ENCODE data around the gene PEX11B. TPM values are rescaled to one million over a fixed set of nuclear protein-coding genes. Genes with fewer than 3 reads are reported as not detected.

PEX11B gene, protein sequence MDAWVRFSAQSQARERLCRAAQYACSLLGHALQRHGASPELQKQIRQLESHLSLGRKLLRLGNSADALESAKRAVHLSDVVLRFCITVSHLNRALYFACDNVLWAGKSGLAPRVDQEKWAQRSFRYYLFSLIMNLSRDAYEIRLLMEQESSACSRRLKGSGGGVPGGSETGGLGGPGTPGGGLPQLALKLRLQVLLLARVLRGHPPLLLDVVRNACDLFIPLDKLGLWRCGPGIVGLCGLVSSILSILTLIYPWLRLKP
- 27.3 and 40.1 TPM in 2 replicates for total RNA-seq

DNA sequence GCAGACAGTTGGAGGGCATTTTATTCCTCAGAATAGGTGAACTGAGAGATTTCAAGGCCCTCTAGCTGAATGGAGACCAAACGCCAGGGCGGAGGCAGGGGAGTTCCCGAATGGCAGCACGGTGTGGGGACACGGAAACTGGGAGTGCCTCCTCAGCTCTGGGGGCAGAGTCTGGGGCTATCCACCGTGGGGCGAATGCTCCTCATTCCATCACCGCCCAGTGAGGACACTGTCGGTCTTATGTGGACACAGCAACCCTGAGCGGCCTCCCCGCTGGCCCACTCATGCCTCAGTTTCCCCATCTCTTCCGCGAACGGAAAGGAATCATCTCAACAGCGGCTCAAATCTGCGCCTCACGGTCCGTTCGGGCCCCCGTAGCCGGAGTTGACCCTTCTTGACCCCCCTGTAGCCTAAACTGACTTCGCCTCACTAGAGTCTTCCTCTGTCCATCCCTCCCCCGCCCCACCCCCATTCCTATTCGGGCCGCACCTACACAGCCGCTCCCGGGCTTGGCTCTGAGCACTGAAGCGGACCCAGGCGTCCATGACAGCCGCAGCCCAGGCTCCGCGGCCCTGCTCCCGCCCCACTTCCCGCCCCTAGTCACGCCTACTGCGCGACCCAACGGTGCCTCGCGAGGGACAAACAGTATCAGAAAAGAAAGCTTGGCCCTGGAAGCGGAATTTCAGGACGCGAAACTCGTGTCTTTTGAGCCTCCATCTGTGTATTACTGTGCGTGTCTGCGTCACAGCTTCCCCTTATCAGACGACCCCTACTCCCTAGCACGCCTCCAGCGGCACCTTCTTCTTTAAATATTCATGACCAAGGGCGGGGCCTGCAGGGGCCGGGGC is at the start of gene PEX11B:
Gene PEX11B (minus strand): TSS at position 574 of the 848 bp plus-strand sequence. CDS start 29 bp downstream, at position 545.

DNA sequence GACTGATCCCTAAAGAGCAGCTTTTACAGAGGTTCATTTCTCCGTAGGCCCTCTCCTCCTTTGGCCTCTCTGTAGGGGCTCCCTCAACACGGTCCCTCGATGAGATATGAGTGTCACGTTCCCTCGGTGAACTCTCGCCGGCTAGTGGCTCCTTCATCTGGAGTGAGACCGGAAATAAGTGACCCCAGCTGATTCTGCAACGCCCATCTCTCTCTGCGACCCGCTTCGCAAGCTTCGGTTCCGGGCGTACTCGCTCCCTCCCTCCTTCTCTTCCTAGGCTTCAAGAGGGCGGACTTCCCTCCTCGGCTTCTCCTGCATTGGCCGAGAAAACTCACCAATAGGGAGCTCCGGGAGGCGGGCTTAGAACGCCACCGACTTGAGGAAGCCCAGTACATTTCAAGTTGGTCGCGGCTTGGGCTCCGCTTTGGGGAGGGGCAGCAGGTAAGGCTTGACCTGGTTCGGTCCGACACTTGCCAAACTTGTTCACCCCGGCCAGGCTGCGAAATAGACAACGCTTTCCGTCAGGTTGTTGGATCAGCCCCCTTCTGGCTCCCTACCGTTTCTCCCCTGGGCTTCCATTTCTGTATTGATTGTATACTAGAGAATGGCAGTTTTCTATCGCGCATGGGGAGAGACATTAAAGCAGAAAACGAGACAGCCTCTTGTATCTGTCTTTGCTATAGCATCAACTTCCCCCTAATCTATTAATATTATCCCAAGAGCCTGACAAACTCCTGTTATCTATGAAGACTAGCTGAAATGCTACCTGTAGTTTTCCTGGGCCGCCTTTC is 46.0 kb upstream of the PEX11B start, which contains the start of the genes ANKRD34A and POLR3GL:
Gene ANKRD34A (minus strand): TSS at position 248 of the 791 bp plus-strand sequence. CDS start 2,816 bp downstream, outside the sequence.
Gene POLR3GL (plus strand): TSS at position 363 of the 791 bp plus-strand sequence. CDS start 10,176 bp downstream, outside the sequence.

DNA sequence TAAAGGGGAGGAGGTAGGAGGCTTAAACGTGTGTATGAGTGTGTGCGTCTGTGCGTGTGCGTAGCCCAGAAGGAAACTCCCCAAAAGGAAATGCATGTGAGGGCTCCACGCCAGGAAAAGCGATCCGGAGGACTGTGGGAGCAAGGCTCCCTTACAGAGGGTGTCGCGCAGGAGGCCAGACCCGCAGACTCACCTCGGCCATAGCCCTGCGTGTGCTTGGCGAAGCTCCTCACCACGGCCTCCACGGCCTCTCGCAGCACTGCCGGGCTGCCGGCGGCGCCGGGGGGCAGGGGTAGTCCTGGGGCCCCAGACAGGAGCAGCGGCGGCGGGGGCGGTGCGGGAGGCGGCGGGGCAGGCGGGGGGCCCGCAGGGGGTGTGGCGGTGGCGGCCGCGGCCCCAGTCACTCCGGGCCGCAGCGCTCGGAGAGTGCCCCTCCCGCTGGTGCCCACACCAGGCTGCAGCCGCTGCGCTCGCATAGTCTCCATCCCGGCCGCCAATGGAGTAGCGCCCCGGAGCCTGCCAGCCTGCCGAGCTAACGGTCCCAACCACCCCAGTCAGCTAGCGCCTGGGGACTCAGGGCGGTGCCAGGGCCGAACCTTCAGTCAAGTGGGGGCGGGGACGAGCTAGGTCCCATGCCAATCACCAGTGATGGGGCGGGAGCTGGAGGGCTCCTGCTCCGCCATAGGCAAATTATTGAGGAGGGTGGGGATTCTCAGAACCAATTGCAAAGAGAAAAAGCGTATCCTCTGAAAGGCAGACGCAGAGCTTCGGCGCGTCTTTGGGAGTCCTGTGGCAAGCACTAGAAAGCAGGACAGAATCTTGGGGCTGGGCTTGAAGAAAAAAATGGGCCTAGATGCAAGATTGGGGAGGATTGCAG is 39.2 kb upstream of the PEX11B start, which contains the start of gene LIX1L:
Gene LIX1L (minus strand): TSS at position 575 of the 877 bp plus-strand sequence. CDS start 90 bp downstream, at position 485.

DNA sequence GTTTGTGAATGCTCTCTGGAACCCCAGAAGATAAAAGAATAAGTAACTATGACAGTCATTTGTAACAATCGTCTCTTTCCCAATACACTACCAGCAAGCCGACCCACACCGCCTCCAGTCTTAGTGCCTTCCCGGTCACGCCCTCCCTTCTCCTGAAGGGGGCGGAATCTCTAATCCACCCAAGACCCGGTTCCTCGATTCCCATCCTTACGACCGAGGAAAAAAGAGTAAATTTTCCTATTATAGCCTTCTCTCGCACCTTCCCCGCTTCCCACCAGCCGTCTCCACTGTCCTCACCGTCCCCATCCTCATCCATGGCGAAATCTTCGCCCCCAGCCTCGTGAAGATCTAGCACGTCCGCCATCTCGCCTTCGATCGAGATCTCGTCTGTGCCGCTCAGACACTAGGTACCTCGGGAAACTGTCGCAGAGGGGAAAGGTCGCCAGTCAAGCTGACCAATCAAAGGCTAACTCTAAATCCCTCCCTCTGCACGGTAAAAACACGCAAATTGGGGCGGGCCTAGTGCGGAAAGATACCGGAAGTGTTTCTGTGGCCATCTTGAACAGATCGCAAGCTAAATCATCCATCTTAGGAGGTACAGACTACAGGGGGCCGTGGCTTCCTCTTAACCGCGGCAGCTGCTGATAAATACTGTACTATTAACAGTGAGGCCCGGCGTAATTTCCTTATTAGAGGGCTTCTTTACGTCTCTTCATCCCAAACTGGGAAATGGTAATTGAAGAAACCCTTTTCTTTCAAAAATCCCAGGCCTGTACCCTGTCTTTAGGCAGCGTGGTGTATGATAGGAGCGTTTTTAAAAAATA is 8.8 kb upstream of the PEX11B start, which contains the start of gene RBM8A:
Gene RBM8A (minus strand): TSS at position 422 of the 824 bp plus-strand sequence. CDS start 58 bp downstream, at position 364.

DNA sequence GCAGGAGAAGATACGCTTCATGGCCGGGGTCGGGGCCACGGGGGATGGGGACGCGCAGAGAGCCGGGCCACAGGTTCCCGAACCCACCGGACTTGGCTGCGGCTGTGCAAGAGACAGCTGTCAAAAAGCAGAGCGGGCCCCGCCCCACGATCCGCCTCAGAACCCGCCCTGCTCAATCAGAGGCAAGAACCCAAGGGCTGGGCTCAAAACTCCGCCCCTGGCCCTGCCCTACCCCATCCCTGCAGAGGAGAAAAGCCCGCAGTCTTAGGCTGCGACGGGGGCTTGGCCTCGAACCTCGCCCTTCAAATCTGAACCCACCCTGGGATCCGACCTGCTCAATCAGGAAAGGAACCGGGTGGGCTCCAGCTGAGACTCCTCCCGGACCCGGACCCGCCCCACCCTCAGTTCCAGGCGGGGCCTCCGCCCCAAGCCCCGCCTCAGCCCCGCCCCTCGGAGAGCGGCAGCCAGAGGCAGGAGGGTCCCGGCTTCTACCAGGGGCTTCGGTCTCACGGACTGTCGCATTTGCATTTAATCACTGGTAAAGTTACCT is 32.7 kb downstream of the PEX11B start, which contains the start of gene ANKRD35:
Gene ANKRD35 (minus strand): TSS at position 129 of the 550 bp plus-strand sequence. CDS start 108 bp downstream, at position 21.

Other genes starting within 250 kb of the PEX11B start
- not detected in 2 replicates for gene PDZK1, start 211.3 kb downstream of the PEX11B start, total RNA-seq
- not detected in 2 replicates for gene CD160, start 199.2 kb downstream of the PEX11B start, total RNA-seq
- gene RNF115, start 94.6 kb downstream of the PEX11B start, total RNA-seq: 10.4 and 12.3 TPM in 2 replicates
- 27.9 and 33.9 TPM in 2 replicates for gene POLR3C, start 94.5 kb downstream of the PEX11B start, total RNA-seq
- 2.1 and 2.9 TPM in 2 replicates for gene NUDT17, start 73.1 kb downstream of the PEX11B start, total RNA-seq
- gene PIAS3, start 59.6 kb downstream of the PEX11B start, total RNA-seq: 4.1 and 4.2 TPM in 2 replicates
- gene ANKRD35, start 32.9 kb downstream of the PEX11B start, total RNA-seq: 0.32 and 0.46 TPM in 2 replicates
- gene ITGA10, start 8.7 kb downstream of the PEX11B start, total RNA-seq: 7.8 and 10.7 TPM in 2 replicates
- gene RBM8A, start 8.8 kb upstream of the PEX11B start, total RNA-seq: 222 and 239 TPM in 2 replicates
- gene LIX1L, start 39.3 kb upstream of the PEX11B start, total RNA-seq: 17.3 and 20.1 TPM in 2 replicates
- gene ANKRD34A, start 45.9 kb upstream of the PEX11B start, total RNA-seq: 0.15 and 0.32 TPM in 2 replicates
- gene POLR3GL, start 46.0 kb upstream of the PEX11B start, total RNA-seq: 12.3 and 18.8 TPM in 2 replicates
- gene TXNIP, start 77.9 kb upstream of the PEX11B start, total RNA-seq: 19.5 and 98.6 TPM in 2 replicates
- gene HJV, start 103.0 kb upstream of the PEX11B start, total RNA-seq: not detected in 2 replicates
- 0.65 and 0.91 TPM in 2 replicates for gene NBPF10, start 226.1 kb upstream of the PEX11B start, total RNA-seq

Data from epithelial cell of umbilical artery (primary cell).